HCT116 (cell line): Measurements from ENCODE around the gene NAALADL2. TPM values are rescaled to one million over a fixed set of nuclear protein-coding genes. Genes with fewer than 3 reads are reported as not detected.
"Not testable (repeated sequence)": the region's sequence is repeated elsewhere in the genome, so short reads cannot be mapped to it uniquely, and the experiment has no call there.

Experiments
- ATAC-seq: fragments of 200-7000 bp; cut with Tn5 transposase; 2 replicates; pipeline ENCODE4 v1.9.1; 2020; ENCODE audit warnings: mild to moderate bottlenecking, moderate library complexity
- BruUV-seq: library from RNA; stranded (reverse); fragments of 400-500 nt; replicated peaks from 2 replicates; lab custom pipeline; 2021; lab: Mats Ljungman, UMichigan
- CTCF ChIA-PET: fragments of 300-600 bp; sonication (Branson Sonifier 250); formaldehyde crosslinking; loops from one replicate; lab custom pipeline; 2021; ENCODE audit warnings: antibody characterized with exemption; lab: Charles Lee
- POLR2A ChIA-PET: fragments of 300-600, 350-600 bp; sonication (Branson Sonifier 250); formaldehyde crosslinking; loops from one replicate; lab custom pipeline; 2021; ENCODE audit warnings: antibody characterized with exemption; lab: Charles Lee
- RAD21 ChIA-PET, 2 experiments: fragments of 300-600 bp; sonication (Branson Sonifier 250); formaldehyde crosslinking; loops; one replicate each; lab custom pipeline; 2023; ENCODE audit warnings: low total read pairs in 2 of 2; ENCODE audit not compliant: uncharacterized antibody in 2 of 2, unreplicated experiment in 2 of 2, low non-redundant PET in 1 of 2; lab: Charles Lee
- DNase-seq: peaks from one replicate; pipeline ENCODE4 v3.0.0-alpha.2; 2010; ENCODE audit warnings: low read depth, low spot score
- H2AFZ ChIP-seq: fragments of 200-600 bp; shearing (Covaris generic), sonication (generic); 2 replicates; pipeline ENCODE4 v1.6.1; 2017; ENCODE audit warnings: low read depth, mixed run types, mixed read lengths, antibody characterized with exemption, low read length; ENCODE audit not compliant: poor library complexity, severe bottlenecking
- H3K27ac ChIP-seq: 2 replicates; pipeline ENCODE4 v1.5.1; 2012; ENCODE audit warnings: low read depth, low read length
- H3K27me3 ChIP-seq: fragments of 200-600 bp; sonication (generic); 2 replicates; pipeline ENCODE4 v1.6.1; 2016; ENCODE audit warnings: mixed run types, low read length, mixed read lengths; ENCODE audit not compliant: insufficient read depth
- H3K36me3 ChIP-seq, 2 experiments: fragments of 200-500 bp in 1 of 2; fragments of 200-600 bp in 1 of 2; sonication (Bioruptor generic) in 1 of 2; sonication (generic) in 1 of 2; 2 replicates each; pipeline versions ENCODE4 v1.5.1 to v1.6.1; 2014 to 2016; ENCODE audit warnings: low read length in 2 of 2, inconsistent platforms in 1 of 2, mixed read lengths in 1 of 2, mixed run types in 1 of 2; ENCODE audit not compliant: insufficient read depth in 2 of 2, control insufficient read depth in 1 of 2
- H3K4me1 ChIP-seq, 2 experiments: fragments of 200-600 bp in 1 of 2; sonication (generic) in 1 of 2; 2 replicates each; pipeline versions ENCODE4 v1.5.1 to v1.6.1; 2012 to 2017; ENCODE audit warnings: low read length in 2 of 2, inconsistent platforms in 1 of 2, mild to moderate bottlenecking in 1 of 2, mixed read lengths in 1 of 2, mixed run types in 1 of 2, moderate library complexity in 1 of 2; ENCODE audit not compliant: insufficient read depth in 2 of 2, control insufficient read depth in 1 of 2
- H3K4me2 ChIP-seq: fragments of 200-600 bp; sonication (generic); 2 replicates; pipeline ENCODE4 v1.6.1; 2017; ENCODE audit warnings: mixed run types, low read length, mixed read lengths
- H3K4me3 ChIP-seq, 2 experiments: fragments of 200-600 bp in 1 of 2; sonication (generic) in 1 of 2; replicated peaks in 1 of 2; 2 replicates each; pipeline ENCODE4 v1.5.1; 2011 to 2016; ENCODE audit warnings: low read length in 2 of 2, control low read depth in 1 of 2, low read depth in 1 of 2, mild to moderate bottlenecking in 1 of 2, mixed read lengths in 1 of 2, mixed run types in 1 of 2
- H3K79me2 ChIP-seq: fragments of 200-600 bp; sonication (generic); 2 replicates; pipeline ENCODE4 v1.6.1; 2017; ENCODE audit warnings: mild to moderate bottlenecking, mixed run types, low read length, moderate library complexity, mixed read lengths; ENCODE audit not compliant: insufficient read depth
- H3K9ac ChIP-seq: fragments of 200-600 bp; sonication (generic); 2 replicates; pipeline ENCODE4 v1.6.1; 2016; ENCODE audit warnings: low read length, mixed read lengths
- H3K9me2 ChIP-seq: fragments of 200-600 bp; sonication (generic), shearing (Covaris generic); 2 replicates; pipeline ENCODE4 v1.6.1; 2017; ENCODE audit warnings: mixed run types, mild to moderate bottlenecking, moderate library complexity; ENCODE audit not compliant: insufficient read depth
- H3K9me3 ChIP-seq, 2 experiments: fragments of 200-500 bp in 1 of 2; fragments of 200-600 bp in 1 of 2; sonication (Bioruptor generic) in 1 of 2; sonication (generic) in 1 of 2; 2 replicates each; pipeline ENCODE4 v1.6.1; 2014 to 2017; ENCODE audit warnings: low read length in 2 of 2, mixed read lengths in 2 of 2, inconsistent platforms in 1 of 2, low read depth in 1 of 2, mild to moderate bottlenecking in 1 of 2, mixed run types in 1 of 2, moderate library complexity in 1 of 2; ENCODE audit not compliant: control insufficient read depth in 1 of 2, insufficient read depth in 1 of 2
- H4K20me1 ChIP-seq: fragments of 200-600 bp; sonication (generic), shearing (Covaris generic); 2 replicates; pipeline ENCODE4 v1.6.1; 2017; ENCODE audit warnings: mixed run types, mild to moderate bottlenecking, moderate library complexity; ENCODE audit not compliant: insufficient read depth
- SIN3A ChIP-seq: IDR thresholded peaks from 2 replicates; pipeline ENCODE4 v1.6.1; 2012; ENCODE audit warnings: low read depth
- ZFX ChIP-seq: fragments of 450-650 bp; IDR thresholded peaks from 2 replicates; pipeline ENCODE4 v1.6.1; 2017
- intact Hi-C: fragments of 100-400 bp; cut with micrococcal nuclease; formaldehyde crosslinking; loops from 2 replicates; pipeline ENCODE4 v1.10.0; 2022
- total RNA-seq: library from RNA; stranded (reverse); gene quantifications from one replicate; pipeline ENCODE4 v1.2.1, GENCODE V29; 2021; ENCODE audit not compliant: unreplicated experiment
- TF ChIP-seq, protein P1 (sequence below): IDR thresholded peaks from 2 replicates; pipeline ENCODE4 v1.6.1; 2012; ENCODE audit warnings: low read depth

The NAALADL2 gene
- total RNA-seq, 1 experiment from 2014 or later: 2.9 TPM

DNA sequence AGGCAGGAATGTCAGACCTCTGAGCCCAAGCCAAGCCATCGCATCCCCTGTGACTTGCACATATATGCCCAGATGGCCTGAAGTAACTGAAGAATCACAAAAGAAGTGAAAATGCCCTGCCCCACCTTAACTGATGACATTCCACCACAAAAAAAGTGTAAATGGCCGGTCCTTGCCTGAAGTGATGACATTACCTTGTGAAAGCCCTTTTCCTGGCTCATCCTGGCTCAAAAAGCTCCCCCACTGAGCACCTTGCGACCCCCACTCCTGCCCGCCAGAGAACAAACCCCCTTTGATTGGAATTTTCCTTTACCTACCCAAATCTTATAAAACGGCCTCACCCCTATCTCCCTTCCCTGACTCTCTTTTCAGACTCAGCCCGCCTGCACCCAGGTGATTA is 976.6 kb downstream of the NAALADL2 start:
- DNase-seq, H3K4me2 ChIP-seq, CTCF ChIA-PET: not testable (repeated sequence)

DNA sequence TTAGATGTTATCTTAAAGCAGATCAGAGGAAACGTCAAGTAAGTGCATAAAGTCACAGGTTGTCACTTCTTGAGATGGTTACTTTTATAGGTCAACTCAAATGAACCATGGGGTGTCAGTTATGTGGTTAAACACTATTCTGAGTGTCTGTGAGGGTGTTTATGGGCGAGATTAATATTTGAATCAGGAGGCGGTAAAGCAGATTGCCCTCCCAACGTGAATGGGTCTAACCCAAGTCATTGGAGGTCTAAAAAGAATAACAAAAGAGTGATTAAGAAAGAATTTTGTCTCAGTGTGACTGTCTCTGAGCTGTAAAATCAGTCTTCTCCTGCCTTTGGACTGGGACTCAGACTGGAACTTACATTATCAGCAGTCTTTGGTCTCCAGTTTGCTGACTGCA is 977.5 kb downstream of the NAALADL2 start:
- POLR2A ChIA-PET: no interaction called here

More for the DNA sequence above, 976.6 kb downstream of the NAALADL2 start:
- H4K20me1 ChIP-seq, H3K9me3 ChIP-seq, H3K27ac ChIP-seq, H3K4me1 ChIP-seq, BruUV-seq, H3K9me2 ChIP-seq, H3K27me3 ChIP-seq, H3K9ac ChIP-seq, H2AFZ ChIP-seq, ATAC-seq, intact Hi-C loops, H3K4me3 ChIP-seq, H3K79me2 ChIP-seq, H3K36me3 ChIP-seq, RAD21 ChIA-PET, POLR2A ChIA-PET: not testable (repeated sequence)

More for the DNA sequence above, 977.5 kb downstream of the NAALADL2 start:
- ATAC-seq (no peak), DNase-seq (no peak)
- no TSS peak for BruUV-seq
- Histone ChIP-seq H3K9ac (no peak overlapping the region), H3K27me3 (no peaks in the 10 kb centered on the region), H3K4me1 (no peaks in the 10 kb centered on the region), H3K4me2 (no peak overlapping the region), H2AFZ (no peak overlapping the region), H3K36me3 (no peaks in the 10 kb centered on the region), H4K20me1 (no peaks in the 10 kb centered on the region), H3K4me3 (no peak overlapping the region), H3K79me2 (no peaks in the 10 kb centered on the region), H3K27ac (no peak overlapping the region), H3K9me3 (no peaks in the 10 kb centered on the region), H3K9me2 (no peaks in the 10 kb centered on the region)
- TF ChIP-seq ZFX (no peak), SIN3A (no peak)
- TF ChIP-seq, protein P1, sequence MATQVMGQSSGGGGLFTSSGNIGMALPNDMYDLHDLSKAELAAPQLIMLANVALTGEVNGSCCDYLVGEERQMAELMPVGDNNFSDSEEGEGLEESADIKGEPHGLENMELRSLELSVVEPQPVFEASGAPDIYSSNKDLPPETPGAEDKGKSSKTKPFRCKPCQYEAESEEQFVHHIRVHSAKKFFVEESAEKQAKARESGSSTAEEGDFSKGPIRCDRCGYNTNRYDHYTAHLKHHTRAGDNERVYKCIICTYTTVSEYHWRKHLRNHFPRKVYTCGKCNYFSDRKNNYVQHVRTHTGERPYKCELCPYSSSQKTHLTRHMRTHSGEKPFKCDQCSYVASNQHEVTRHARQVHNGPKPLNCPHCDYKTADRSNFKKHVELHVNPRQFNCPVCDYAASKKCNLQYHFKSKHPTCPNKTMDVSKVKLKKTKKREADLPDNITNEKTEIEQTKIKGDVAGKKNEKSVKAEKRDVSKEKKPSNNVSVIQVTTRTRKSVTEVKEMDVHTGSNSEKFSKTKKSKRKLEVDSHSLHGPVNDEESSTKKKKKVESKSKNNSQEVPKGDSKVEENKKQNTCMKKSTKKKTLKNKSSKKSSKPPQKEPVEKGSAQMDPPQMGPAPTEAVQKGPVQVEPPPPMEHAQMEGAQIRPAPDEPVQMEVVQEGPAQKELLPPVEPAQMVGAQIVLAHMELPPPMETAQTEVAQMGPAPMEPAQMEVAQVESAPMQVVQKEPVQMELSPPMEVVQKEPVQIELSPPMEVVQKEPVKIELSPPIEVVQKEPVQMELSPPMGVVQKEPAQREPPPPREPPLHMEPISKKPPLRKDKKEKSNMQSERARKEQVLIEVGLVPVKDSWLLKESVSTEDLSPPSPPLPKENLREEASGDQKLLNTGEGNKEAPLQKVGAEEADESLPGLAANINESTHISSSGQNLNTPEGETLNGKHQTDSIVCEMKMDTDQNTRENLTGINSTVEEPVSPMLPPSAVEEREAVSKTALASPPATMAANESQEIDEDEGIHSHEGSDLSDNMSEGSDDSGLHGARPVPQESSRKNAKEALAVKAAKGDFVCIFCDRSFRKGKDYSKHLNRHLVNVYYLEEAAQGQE: no peak
- intact Hi-C loops: no loop called here
- ChIA-PET RAD21 (no interaction called here), CTCF (no interaction called here)
